HG03159 (cell line): ENCODE results near the gene SLC12A8.
"Not testable (repeated sequence)": the region's sequence is repeated elsewhere in the genome, so short reads cannot be mapped to it uniquely, and the experiment has no call there.

ENCODE experiments used
- ATAC-seq: cut with Tn5 transposase; IDR thresholded peaks from one replicate; pipeline ENCODE4 v1.9.1; 2021; ENCODE audit warnings: mild to moderate bottlenecking, moderate library complexity; ENCODE audit not compliant: unreplicated experiment

SLC12A8 gene

GRCh38 chr3:125116311-125117080 is 96.1 kb downstream of the SLC12A8 start:
- ATAC-seq, result no peak

GRCh38 chr3:125115640-125116039 is 96.9 kb downstream of the SLC12A8 start:
- no peak for ATAC-seq

- no peak for ATAC-seq
Measured at GRCh38 chr3:125112981-125113380, 99.6 kb downstream of the SLC12A8 start.

- ATAC-seq, result no peak
Measured at GRCh38 chr3:125110876-125111480, 101.6 kb downstream of the SLC12A8 start.

GRCh38 chr3:125110016-125110875 is 102.3 kb downstream of the SLC12A8 start:
- no peak for ATAC-seq

- no peak for ATAC-seq
Measured at GRCh38 chr3:125109536-125109925, 103.0 kb downstream of the SLC12A8 start.

GRCh38 chr3:125108833-125109535 is 103.6 kb downstream of the SLC12A8 start:
- no peak for ATAC-seq

GRCh38 chr3:125107861-125108567 is 104.5 kb downstream of the SLC12A8 start:
- peak; percentile 57 for ATAC-seq

- ATAC-seq, result no peak
Measured at GRCh38 chr3:125107363-125107762, 105.2 kb downstream of the SLC12A8 start.

- no peak for ATAC-seq
Measured at GRCh38 chr3:125105116-125105515, 107.4 kb downstream of the SLC12A8 start.

- ATAC-seq, result no peak
Measured at GRCh38 chr3:125104639-125105038, 107.9 kb downstream of the SLC12A8 start.

- no peak for ATAC-seq
Measured at GRCh38 chr3:125103406-125103805, 109.1 kb downstream of the SLC12A8 start.

- ATAC-seq, result no peak
Measured at GRCh38 chr3:125102470-125102869, 110.1 kb downstream of the SLC12A8 start.

GRCh38 chr3:125098611-125099291 is 113.8 kb downstream of the SLC12A8 start:
- ATAC-seq, result no peak

- ATAC-seq, result no peak
Measured at GRCh38 chr3:125090649-125091048, 121.9 kb downstream of the SLC12A8 start.

- ATAC-seq, result no peak
Measured at GRCh38 chr3:125087768-125088391, 124.7 kb downstream of the SLC12A8 start.

GRCh38 chr3:125085166-125085565 is 127.4 kb downstream of the SLC12A8 start:
- no peak for ATAC-seq

GRCh38 chr3:125083776-125084175 is 128.8 kb downstream of the SLC12A8 start:
- no peak for ATAC-seq

GRCh38 chr3:125082339-125082738 is 130.2 kb downstream of the SLC12A8 start:
- not testable (repeated sequence) for ATAC-seq
